HEK293T (cell line): ENCODE data around the gene WDR62.

Experiments
- CTCF ChIA-PET: fragments of 350-600 bp; formaldehyde crosslinking; extraction: SDS; loops from one replicate; lab custom pipeline; 2021; ENCODE audit warnings: antibody characterized with exemption, inconsistent platforms; lab: Yijun Ruan, JAX
- POLR2A ChIA-PET: fragments of 350-600 bp; formaldehyde crosslinking; extraction: SDS; loops from one replicate; lab custom pipeline; 2020; ENCODE audit warnings: antibody characterized with exemption, inconsistent platforms; lab: Yijun Ruan, JAX
- DNase-seq: peaks from one replicate; pipeline ENCODE4 v3.0.0; 2012; ENCODE audit warnings: mixed read lengths; ENCODE audit errors: extremely low spot score
- ARNT ChIP-seq: fragments of 450-650 bp; IDR thresholded peaks from 2 replicates; pipeline ENCODE4 v1.6.1; 2017; ENCODE audit warnings: mild to moderate bottlenecking
- BHLHE40 ChIP-seq: fragments of 450-650 bp; IDR thresholded peaks from 2 replicates; pipeline ENCODE4 v1.6.1; 2016; ENCODE audit warnings: mild to moderate bottlenecking, moderate library complexity, borderline replicate concordance
- CTBP1 ChIP-seq: fragments of 450-650 bp; IDR thresholded peaks from 2 replicates; pipeline ENCODE4 v1.6.1; 2016; ENCODE audit warnings: borderline replicate concordance
- ELF4 ChIP-seq: fragments of 450-650 bp; IDR thresholded peaks from 2 replicates; pipeline ENCODE4 v1.6.1; 2017; ENCODE audit warnings: antibody characterized with exemption
- FOXA1 ChIP-seq: fragments of 450-650 bp; IDR thresholded peaks from 2 replicates; pipeline ENCODE4 v1.6.1; 2016; ENCODE audit warnings: mild to moderate bottlenecking
- FOXK2 ChIP-seq: fragments of 450-650 bp; IDR thresholded peaks from 2 replicates; pipeline ENCODE4 v1.6.1; 2016; ENCODE audit warnings: mild to moderate bottlenecking
- FOXM1 ChIP-seq: fragments of 450-650 bp; IDR thresholded peaks from 2 replicates; pipeline ENCODE4 v1.6.1; 2017; ENCODE audit warnings: mild to moderate bottlenecking, borderline replicate concordance
- HDGF ChIP-seq: fragments of 450-650 bp; IDR thresholded peaks from 2 replicates; pipeline ENCODE4 v1.6.1; 2017; ENCODE audit warnings: antibody characterized with exemption, borderline replicate concordance
- L3MBTL2 ChIP-seq: fragments of 450-650 bp; conservative IDR thresholded peaks from 2 replicates; pipeline ENCODE4 v1.6.1; 2016; ENCODE audit warnings: mild to moderate bottlenecking
- LEF1 ChIP-seq: fragments of 450-650 bp; IDR thresholded peaks from 2 replicates; pipeline ENCODE4 v1.6.1; 2017; ENCODE audit warnings: mild to moderate bottlenecking, borderline replicate concordance
- NFRKB ChIP-seq: fragments of 450-650 bp; IDR thresholded peaks from 2 replicates; pipeline ENCODE4 v1.6.1; 2016; ENCODE audit warnings: mild to moderate bottlenecking, moderate library complexity
- SP1 ChIP-seq: fragments of 450-650 bp; IDR thresholded peaks from 2 replicates; pipeline ENCODE4 v1.6.1; 2017
- SUZ12 ChIP-seq: fragments of 450-650 bp; IDR thresholded peaks from 2 replicates; pipeline ENCODE4 v1.6.1; 2016; ENCODE audit warnings: mild to moderate bottlenecking
- TARDBP ChIP-seq: fragments of 450-650 bp; IDR thresholded peaks from 2 replicates; pipeline ENCODE4 v1.6.1; 2016
- ZNF384 ChIP-seq: fragments of 450-650 bp; IDR thresholded peaks from 2 replicates; pipeline ENCODE4 v1.6.1; 2016
- TF ChIP-seq, protein P1 (sequence below): fragments of 450-650 bp; IDR thresholded peaks from 2 replicates; pipeline ENCODE4 v1.6.1; 2016

WDR62 gene

DNA sequence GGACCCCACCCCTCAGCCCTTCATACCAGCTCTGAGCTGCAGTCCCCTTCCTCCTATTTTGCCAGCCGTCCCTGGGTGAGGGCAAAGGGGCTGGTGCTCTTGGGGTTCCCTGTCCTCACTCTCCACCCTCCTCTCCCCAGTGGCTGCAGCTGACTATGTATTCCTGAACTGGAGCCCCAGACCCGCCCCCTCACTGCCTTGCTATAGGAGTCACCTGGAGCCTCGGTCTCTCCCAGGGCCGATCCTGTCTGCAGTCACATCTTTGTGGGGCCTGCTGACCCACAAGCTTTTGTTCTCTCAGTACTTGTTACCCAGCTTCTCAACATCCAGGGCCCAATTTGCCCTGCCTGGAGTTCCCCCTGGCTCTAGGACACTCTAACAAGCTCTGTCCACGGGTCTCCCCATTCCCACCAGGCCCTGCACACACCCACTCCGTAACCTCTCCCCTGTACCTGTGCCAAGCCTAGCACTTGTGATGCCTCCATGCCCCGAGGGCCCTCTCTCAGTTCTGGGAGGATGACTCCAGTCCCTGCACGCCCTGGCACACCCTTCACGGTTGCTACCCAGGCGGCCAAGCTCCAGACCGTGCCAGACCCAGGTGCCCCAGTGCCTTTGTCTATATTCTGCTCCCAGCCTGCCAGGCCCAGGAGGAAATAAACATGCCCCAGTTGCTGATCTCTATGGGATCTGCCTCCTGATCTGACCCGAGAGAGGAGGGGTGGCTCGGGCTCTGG, 95.1 kb downstream of the WDR62 start:
- CTCF ChIA-PET: no interaction called here
- POLR2A ChIA-PET: no interaction called here
- TF ChIP-seq L3MBTL2 (no peak), TARDBP (no peak), NFRKB (no peak), BHLHE40 (no peak), FOXK2 (no peak), ARNT (no peak), ZNF384 (no peak), LEF1 (no peak), FOXA1 (no peak), CTBP1 (no peak)
- TF ChIP-seq, protein P1, sequence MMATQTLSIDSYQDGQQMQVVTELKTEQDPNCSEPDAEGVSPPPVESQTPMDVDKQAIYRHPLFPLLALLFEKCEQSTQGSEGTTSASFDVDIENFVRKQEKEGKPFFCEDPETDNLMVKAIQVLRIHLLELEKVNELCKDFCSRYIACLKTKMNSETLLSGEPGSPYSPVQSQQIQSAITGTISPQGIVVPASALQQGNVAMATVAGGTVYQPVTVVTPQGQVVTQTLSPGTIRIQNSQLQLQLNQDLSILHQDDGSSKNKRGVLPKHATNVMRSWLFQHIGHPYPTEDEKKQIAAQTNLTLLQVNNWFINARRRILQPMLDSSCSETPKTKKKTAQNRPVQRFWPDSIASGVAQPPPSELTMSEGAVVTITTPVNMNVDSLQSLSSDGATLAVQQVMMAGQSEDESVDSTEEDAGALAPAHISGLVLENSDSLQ: no peak
- DNase-seq: no peak

DNA sequence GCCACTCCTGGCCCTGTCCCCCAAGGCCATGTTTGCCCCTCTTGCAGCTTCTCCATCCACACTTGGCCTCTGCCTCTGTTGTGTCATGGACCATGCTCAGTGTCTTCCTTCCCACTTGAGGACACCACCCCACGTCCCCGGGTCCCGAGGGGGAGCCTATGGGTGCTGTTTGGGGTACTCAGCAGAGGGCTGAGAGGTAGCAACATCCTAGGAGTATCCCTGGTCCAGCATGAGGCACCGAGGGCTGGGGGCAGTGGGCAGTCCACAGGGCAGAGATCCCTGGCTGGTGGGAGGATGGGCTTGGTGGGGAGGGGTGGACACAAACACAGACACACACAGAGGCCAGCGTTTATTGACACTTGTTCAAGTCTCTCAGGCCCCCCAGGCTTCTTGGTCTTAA, 95.9 kb downstream of the WDR62 start:
- TF ChIP-seq, protein P1: no peak
- no peak for TF ChIP-seq LEF1
- TF ChIP-seq FOXM1: no peak
- no peak for TF ChIP-seq SP1
- TF ChIP-seq NFRKB: no peak
- TF ChIP-seq ELF4: no peak
- TF ChIP-seq ZNF384: no peak
- TF ChIP-seq ARNT: no peak
- TF ChIP-seq SUZ12: no peak
- no peak for TF ChIP-seq FOXK2
- no peak for TF ChIP-seq L3MBTL2
- no peak for TF ChIP-seq TARDBP
- no peak for TF ChIP-seq CTBP1
- TF ChIP-seq FOXA1: no peak
- no peak for TF ChIP-seq BHLHE40
- no peak for DNase-seq
- CTCF ChIA-PET: interaction anchor here (0.6 kb wide), 1 partner anchor 19 kb away, joined by 3 read pairs; no protein-coding TSS in a partner anchor
- POLR2A ChIA-PET: interaction anchor here (0.9 to 1.2 kb wide), 3 partner anchors 15 to 36 kb away, joined by 3 to 4 read pairs (median 3); partner anchors contain the start of gene POLR2I

DNA sequence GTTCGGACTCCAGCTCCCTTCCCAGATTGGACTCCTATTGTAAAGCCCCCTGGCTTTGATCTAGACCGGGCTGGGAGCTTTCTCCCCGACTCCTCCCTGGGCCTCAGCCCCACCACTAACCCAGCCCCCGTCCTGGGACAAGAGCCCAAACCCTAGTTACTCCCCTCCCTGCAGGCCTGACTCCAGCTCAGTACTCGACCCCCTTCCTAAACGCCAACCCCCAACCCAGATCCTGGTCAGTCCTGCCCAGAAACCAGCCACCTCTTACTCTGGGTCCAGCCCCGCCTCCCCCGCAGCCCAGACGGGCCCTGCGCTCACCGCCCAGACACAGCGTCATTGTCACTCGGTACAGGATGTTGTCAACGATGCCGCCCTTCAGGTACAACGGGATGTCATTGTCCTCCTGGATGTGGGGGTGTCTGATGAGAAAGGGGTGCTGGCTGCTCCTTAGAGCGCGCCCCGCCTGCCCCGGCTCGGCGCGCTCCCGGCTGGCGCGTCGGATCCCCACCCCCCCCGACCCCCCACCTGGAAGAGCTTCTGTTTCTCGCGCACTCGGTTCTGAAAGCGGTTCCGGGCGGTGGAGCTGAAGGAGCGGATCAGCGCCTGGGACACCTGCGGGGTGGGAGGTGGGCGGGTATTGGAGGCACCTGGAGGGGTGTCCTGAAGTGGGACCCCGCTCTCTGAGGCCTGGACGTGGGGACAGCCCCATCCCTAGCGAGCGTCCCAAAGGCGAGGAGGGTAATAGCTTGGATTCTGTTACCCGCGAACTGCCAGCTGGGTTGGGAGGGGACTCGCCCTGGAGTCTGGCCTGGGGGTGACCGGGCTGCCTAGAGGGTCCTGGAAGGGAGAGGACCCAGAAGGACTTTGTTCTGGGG, 96.7 kb downstream of the WDR62 start:
- ChIA-PET CTCF (interaction anchor here (0.6 kb wide), 1 partner anchor 18 kb away, joined by 3 read pairs; no protein-coding TSS in a partner anchor), POLR2A (interaction anchor here (0.9 to 1.2 kb wide), 3 partner anchors 15 to 37 kb away, joined by 3 to 4 read pairs (median 3); partner anchors contain the start of gene POLR2I)
- DNase-seq: no peak

DNA sequence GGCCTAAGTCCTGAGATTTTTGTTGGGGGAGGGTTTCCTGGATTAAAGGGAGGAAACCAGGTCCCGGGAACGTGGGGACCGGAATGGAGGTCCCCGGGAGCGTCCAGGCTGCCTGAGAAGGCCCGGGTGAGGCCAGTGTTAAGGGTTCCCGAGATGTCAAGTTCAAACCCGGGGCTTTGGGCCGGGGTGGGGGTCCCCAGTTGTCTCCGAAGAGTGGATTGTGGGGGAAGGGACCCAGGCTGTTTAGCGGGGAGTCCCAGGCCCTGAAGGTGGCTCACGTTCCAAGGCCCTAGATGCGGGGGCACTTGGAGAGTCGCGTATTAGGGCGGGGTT, 97.3 kb downstream of the WDR62 start:
- ChIA-PET POLR2A (no interaction called here), CTCF (no interaction called here)
- DNase-seq: no peak
- TF ChIP-seq TARDBP (no peak), LEF1 (no peak), FOXA1 (no peak), FOXK2 (no peak), L3MBTL2 (no peak), ELF4 (no peak), ZNF384 (no peak), SP1 (no peak), SUZ12 (no peak), HDGF (no peak), BHLHE40 (no peak), CTBP1 (no peak), NFRKB (no peak), ARNT (no peak), FOXM1 (no peak)
- TF ChIP-seq, protein P1: no peak

More for the DNA sequence above, 96.7 kb downstream of the WDR62 start:
- TF ChIP-seq CTBP1 (no peak), FOXM1 (no peak), BHLHE40 (no peak), ZNF384 (no peak), ARNT (no peak)

DNA sequence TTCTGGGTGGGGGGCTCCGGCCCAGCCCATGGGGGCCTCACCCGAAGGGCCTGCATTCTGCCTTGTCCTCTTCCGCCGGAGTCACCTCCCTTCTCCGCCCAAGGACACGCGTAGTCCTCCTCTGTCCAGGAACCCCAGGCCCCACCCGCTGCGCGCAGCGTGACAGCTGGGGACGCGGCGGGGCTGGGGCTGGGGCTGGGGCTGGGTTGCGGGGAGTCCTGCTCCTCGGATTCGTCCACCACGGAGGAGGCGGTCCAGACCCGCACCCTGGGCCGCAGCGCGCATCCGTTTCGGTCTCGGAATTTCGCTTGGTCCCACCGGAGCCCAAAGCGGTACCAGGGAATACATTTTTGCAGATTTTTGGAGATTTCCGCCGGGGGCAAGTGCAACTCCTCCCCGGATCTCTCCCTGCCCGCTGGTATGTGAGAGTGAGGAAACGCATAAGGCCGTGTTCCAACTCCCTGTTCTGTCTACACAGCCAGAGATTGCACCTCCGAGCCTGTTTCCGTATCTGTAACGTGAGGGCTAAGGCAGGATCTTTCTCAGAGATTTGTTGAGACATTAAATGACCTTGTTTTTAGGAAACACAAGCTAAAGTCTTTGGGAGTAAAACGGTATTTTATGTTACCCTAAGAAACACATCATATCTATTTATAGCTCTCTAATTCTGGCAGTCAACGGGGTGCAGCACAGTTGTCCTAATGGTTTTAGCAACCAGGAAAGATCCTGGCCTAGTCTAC, 97.8 kb downstream of the WDR62 start, which contains the start of gene COX7A1:
COX7A1 (minus strand) TSS at position 96 of the 740 bp plus-strand sequence; CDS start at position 56, 40 bp downstream.
- no peak for TF ChIP-seq FOXM1
- TF ChIP-seq SUZ12: no peak
- no peak for TF ChIP-seq SP1
- TF ChIP-seq ARNT: no peak
- TF ChIP-seq LEF1: no peak
- no peak for TF ChIP-seq NFRKB
- no peak for TF ChIP-seq HDGF
- DNase-seq: no peak
- ChIA-PET POLR2A (interaction anchor here (1.0 kb wide), 1 partner anchor 38 kb away, joined by 4 read pairs; the partner anchor contains the start of genes POLR2I and TBCB), CTCF (no interaction called here)
